HG02884 (cell line): ENCODE results near the gene SMC6.

ENCODE experiments used
- ATAC-seq: cut with Tn5 transposase; IDR thresholded peaks from one replicate; pipeline ENCODE4 v1.9.1; 2021; ENCODE audit warnings: mild to moderate bottlenecking, moderate library complexity; ENCODE audit not compliant: unreplicated experiment

SMC6 gene

DNA sequence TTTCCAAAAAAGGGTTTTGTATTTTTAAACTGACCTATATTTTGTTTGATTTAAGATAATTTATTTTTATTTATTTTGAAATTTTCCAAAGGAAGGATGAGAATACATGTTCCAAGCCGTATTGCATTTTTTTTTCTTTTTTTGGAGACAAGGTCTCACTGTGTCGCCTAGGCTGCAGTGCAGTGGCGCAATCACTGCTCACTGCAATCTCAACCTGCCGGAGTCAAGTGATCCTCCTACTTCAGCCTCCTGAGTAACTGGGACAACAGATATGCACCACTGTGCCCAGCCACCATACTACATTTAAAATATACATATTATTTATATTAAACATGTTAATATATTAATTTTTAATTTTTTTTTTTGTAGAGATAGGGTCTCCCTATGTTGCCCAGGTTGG lies 15.3 kb upstream of the SMC6 start:
- ATAC-seq: no peak

- ATAC-seq: no peak
These were observed 11.8 kb upstream of the SMC6 start for GRCh38 chr2:17765398-17765797.

- ATAC-seq: no peak
These were observed 10.2 kb upstream of the SMC6 start for GRCh38 chr2:17763641-17764333.

DNA sequence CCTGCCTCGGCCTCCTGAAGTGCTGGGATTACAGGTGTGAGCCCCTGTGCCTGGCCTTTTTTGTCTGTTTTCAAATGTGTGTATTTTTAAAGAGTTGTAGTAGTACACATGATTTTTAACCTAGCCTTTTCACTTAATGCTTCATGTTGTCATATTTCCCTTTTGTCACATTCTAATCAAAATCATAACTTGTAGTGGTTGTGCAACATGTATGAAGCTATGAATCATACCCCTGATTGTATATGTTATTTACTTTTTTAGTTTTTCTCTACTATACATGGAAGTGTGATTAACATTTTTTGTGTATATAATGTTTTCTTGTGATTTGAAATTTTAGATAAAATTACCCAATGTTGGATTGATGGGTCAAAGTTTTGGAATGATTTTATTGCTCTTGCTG lies 8.8 kb upstream of the SMC6 start:
- no peak for ATAC-seq

- no peak for ATAC-seq
These were observed 6.2 kb upstream of the SMC6 start for GRCh38 chr2:17759805-17760204.

- ATAC-seq: no peak
These were observed 4.5 kb upstream of the SMC6 start for GRCh38 chr2:17758118-17758517.

DNA sequence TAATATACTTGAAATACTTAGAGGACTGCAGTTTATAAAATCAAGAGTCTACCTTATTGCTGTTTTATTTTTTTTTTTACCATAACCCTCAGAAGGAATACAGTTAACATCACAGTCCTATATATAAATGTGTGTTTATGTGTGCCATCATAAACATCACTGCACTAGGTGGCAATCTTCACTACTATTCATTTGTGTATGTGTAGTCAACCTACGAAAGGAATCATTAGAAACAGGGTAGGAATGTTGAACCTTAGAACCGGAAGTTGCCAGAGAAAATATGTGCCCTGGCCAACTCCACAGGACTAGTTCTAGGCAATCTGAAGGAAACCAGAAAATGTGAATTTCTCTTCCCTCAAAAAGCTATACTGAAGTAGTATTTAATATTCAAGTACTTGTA lies 3.7 kb upstream of the SMC6 start:
- ATAC-seq: no peak

DNA sequence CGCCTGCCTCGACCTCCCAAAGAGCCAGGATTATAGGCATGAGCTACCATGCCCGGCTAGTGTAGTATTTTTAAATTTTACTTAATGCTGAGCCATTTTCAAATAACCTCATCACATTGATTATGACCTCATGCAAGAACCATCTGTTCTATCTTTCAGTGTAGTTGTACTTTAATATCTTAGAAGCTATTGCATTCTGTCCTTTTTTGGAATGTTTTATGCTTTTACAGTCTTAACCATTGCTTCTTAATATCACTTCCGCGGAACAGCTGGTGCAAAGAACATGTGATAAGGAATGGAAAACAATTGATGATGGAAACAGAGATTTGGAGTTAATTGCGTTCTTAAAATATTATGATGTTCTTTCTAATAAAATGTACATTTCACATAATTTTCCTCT lies 3.1 kb upstream of the SMC6 start:
- ATAC-seq: no peak

DNA sequence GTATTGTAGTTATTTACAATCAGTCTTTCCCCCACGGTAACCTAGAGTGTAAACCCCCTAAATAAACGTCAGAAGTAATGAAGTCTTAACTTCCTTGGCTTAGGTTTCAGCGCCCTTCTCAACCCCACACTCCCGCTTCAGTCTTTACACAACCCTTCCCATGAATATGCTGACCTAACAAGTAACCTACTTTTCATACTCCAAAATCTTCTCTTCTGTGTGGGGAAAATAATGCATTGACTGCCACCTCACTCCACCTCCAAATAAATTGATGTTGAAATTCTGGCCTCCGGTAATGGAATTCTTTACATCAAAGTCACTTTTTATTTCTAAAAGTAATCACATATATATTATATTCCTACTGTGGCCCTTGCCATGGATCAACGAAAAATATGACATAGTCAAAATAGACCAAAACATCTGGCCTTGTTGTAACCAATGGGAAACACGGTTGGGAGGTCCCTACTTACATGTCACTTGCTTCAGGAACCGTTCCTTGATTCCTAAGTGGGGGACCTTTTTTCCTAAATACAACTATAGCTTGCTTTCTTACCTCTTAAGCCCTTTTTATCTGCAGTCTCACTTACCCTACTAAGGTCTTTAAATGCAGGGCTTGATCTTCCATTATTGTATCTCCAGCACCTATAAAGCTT lies 1.3 kb upstream of the SMC6 start:
- ATAC-seq: no peak

- ATAC-seq: peak; percentile 23
These were observed 463 bp downstream of the SMC6 start for GRCh38 chr2:17752892-17753802.

DNA sequence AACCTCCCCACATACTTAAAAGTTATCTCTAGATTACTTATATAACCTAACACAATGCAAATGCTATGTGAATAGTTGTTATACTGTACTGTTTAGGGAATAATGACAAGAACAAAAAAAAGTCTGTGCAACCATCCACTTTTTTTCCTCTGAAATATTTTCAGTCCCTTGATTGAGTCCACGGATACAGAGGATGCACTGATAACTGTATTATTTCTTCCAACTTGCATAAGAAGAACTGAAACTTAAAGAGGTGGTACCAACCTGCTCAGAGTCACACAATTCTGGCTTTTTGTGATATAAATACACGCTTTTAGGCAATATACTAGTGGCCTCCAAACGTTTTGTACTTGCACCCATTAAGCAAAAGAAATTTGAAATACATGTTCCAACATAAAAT lies 1.4 kb downstream of the SMC6 start:
- ATAC-seq: peak; percentile 14

DNA sequence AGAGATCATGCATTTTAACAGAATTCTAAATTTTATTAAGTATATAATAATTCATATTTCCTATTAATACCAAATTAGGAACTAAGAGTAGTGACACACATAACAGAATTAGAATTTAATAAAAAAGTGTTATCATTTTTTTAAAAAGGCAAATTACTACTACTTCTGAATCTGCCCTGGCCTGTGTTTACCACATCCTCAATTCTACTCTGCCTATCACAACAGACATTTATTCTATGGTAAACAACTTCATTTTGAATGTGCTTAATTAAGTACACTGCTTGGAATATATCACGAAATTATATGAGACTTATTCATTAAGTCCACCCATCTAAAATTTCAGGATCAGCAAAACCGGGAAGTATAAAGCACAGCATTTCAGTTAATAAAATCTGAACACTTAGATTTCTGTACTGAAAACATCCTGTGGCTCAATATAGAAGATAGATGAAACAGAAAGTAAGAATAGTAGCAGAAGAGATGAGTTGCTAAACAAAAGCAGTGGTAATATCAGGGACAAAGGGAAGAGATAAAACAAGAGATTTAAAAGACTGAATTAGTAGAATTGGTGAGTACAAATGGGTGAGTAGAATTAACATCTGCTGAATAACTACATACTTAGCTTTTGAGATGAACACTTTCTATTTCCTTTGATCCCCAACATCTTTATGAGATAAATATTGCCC lies 3.7 kb downstream of the SMC6 start:
- ATAC-seq: peak; percentile 24

- no peak for ATAC-seq
These were observed 4.9 kb downstream of the SMC6 start for GRCh38 chr2:17748745-17749144.

DNA sequence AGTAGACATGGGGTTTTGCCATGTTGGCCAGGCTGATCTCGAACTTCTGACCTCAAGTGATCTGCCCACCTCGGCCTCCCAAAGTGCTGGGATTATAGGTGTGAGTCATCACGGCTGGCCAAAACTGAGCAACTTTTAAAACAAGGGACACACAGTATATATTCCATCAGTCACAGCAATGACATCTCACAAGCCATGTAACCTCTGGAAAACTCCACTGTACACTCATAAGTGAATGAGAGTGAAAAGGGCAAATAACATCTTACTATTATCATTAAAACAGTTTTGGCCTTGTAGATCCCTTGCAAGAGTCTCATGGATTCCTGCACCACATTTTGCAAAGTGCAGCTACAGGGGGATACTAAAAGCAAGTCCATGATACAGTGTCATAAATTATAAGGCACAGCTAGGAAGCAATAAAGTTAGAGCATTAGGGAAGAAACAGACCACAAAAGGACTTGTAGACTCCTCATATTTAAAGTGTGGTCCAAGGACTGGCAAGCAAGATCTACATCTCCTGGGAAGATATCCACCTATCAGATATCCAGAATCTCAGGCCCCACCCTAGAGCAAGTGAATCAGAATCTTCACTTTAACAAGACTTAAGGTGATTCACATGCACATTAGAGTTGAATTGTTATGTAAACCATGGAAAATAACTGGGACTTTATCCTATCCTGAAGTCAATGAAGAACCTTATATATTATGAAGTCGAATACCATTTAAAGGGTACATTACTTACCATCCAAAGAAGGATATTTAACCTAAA lies 5.7 kb downstream of the SMC6 start:
- ATAC-seq: no peak

- ATAC-seq: no peak
These were observed 13.4 kb downstream of the SMC6 start for GRCh38 chr2:17740203-17740602.

DNA sequence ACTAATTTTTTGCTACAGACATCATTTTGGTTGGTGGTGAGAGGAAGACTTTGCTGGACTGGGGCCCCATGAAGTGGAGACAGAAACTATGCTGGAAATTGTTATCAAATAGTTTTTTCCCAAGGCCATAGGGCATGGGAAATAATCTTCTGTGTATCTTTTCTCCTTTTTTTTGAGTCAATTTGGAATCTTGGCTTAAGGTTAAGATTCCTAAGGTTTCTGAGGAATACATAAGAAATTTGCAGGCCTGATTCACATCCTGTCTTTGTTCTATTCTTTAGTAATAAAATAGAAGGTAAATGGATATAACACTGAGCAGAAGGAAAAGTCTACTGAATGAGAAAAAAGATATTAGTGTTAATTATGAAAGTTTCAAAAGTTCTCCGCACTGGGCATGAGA lies 16.6 kb downstream of the SMC6 start:
- ATAC-seq: no peak

DNA sequence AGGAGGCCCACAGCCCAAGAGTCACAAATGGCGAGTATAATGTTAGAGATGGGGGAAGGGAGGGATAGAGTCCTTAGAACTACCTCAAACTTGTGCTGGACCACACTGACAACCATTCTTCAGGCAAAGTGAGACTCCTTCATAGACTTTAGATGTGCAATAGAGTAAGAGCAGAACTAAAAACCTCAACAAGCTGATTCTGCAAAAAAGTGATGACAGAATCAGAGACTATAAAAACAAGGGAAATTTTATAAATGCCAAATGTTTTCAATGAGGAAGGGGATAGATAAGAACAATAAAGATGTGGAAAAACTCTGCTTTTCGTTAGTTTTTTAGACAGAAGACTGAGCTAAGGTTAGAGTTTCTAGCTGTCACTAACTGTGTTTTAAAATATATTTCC lies 17.7 kb downstream of the SMC6 start:
- ATAC-seq: no peak

DNA sequence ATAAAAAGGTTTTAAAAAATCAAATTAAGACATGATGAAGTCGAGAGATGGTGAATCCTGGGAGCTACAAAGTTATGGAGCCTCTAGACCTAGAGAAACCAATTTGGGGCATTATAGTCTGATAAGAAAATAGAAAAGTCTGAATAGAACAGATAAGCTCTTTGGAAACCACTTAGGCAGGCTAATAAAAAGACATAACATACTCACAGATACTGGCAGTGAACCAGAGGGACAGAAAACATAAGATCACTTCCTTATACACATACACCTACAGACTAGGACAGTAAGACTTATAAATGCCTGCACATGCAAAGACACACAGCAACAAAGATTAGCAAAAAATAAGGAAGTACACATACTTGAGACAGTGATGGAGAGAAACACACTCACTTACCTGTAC lies 20.0 kb downstream of the SMC6 start:
- ATAC-seq: no peak

- no peak for ATAC-seq
These were observed 23.7 kb downstream of the SMC6 start for GRCh38 chr2:17729880-17730279.

- ATAC-seq: no peak
These were observed 25.4 kb downstream of the SMC6 start for GRCh38 chr2:17728210-17728609.
